A549 (cell line): ENCODE data around the gene LUZP2. TPM values are rescaled to one million over a fixed set of nuclear protein-coding genes. Genes with fewer than 3 reads are reported as not detected.

ENCODE experiments used
- ATAC-seq, 2 experiments: fragments of 200-7000 bp in 1 of 2; fragments of >200 bp in 1 of 2; cut with Nextera tagmentation in 1 of 2; cut with Tn5 transposase in 1 of 2; 3 replicates each; pipeline versions ENCODE4 v1.8.0 to v1.9.1; 2018 to 2020; ENCODE audit warnings: mild to moderate bottlenecking in 1 of 2, moderate library complexity in 1 of 2
- CTCF ChIA-PET: fragments of 300-600 bp; sonication (Branson Sonifier 250); formaldehyde crosslinking; extraction: SDS; loops from one replicate; lab custom pipeline; 2021; ENCODE audit warnings: antibody characterized with exemption, inconsistent platforms; lab: Yijun Ruan, JAX
- POLR2A ChIA-PET: fragments of 350-600 bp; formaldehyde crosslinking; extraction: SDS; loops from one replicate; lab custom pipeline; 2021; ENCODE audit warnings: antibody characterized with exemption, inconsistent platforms; lab: Yijun Ruan, JAX
- DNase-seq, 2 experiments: peaks; one replicate each; pipeline versions ENCODE4 v3.0.0 to v3.0.0-alpha.2; 2011 to 2016; ENCODE audit warnings: low read depth in 1 of 2, low spot score in 1 of 2
- FAIRE-seq: peaks from 2 replicates; lab custom pipeline; 2011; peaks lifted over from hg19 to GRCh38; lab: Jason Lieb, UNC
- H3K27ac ChIP-seq, 2 experiments: fragments of >200 bp; sonication (Bioruptor Twin); formaldehyde crosslinking; 3 replicates each; pipeline ENCODE4 v1.5.1; 2016 to 2017
- H3K4me1 ChIP-seq: fragments of >200 bp; sonication (Bioruptor Twin); formaldehyde crosslinking; 3 replicates; pipeline ENCODE4 v1.6.1; 2016
- H3K4me2 ChIP-seq: fragments of >200 bp; sonication (Bioruptor Twin); formaldehyde crosslinking; 3 replicates; pipeline ENCODE4 v1.6.1; 2016
- H3K4me3 ChIP-seq: fragments of >200 bp; sonication (Bioruptor Twin); formaldehyde crosslinking; 3 replicates; pipeline ENCODE4 v1.5.1; 2016
- H3K9me3 ChIP-seq: fragments of >200 bp; sonication (Bioruptor Twin); formaldehyde crosslinking; 3 replicates; pipeline ENCODE4 v1.6.1; 2016
- CEBPB ChIP-seq, 2 experiments: fragments of >200 bp in 1 of 2; sonication (Bioruptor Twin) in 1 of 2; formaldehyde crosslinking in 1 of 2; IDR thresholded peaks; 2 replicates each; pipeline ENCODE4 v1.6.1; 2012 to 2016
- EHF ChIP-seq: fragments of 250-450 bp; sonication (Bioruptor Pico); IDR thresholded peaks from 2 replicates; pipeline ENCODE4 v1.5.0; 2020; ENCODE audit warnings: mild to moderate bottlenecking
- EP300 ChIP-seq, 2 experiments: fragments of >200 bp; sonication (Bioruptor Twin); formaldehyde crosslinking; IDR thresholded peaks; 2 replicates in 1 of 2; 3 replicates in 1 of 2; pipeline ENCODE4 v1.6.1; 2016 to 2017
- FOXS1 ChIP-seq: fragments of 250-450 bp; sonication (Bioruptor Pico); IDR thresholded peaks from 2 replicates; pipeline ENCODE4 v1.5.0; 2020; ENCODE audit warnings: mild to moderate bottlenecking, moderate library complexity
- GATA3 ChIP-seq: IDR thresholded peaks from 2 replicates; pipeline ENCODE4 v1.6.1; 2012; ENCODE audit warnings: borderline replicate concordance
- HEYL ChIP-seq: fragments of 250-450 bp; sonication (Bioruptor Pico); IDR thresholded peaks from 2 replicates; pipeline ENCODE4 v1.8.0; 2021; ENCODE audit warnings: mild to moderate bottlenecking, moderate library complexity
- HOXA7 ChIP-seq: fragments of 250-450 bp; sonication (Bioruptor Pico); IDR thresholded peaks from 2 replicates; pipeline ENCODE4 v1.5.0; 2020; ENCODE audit warnings: mild to moderate bottlenecking, moderate library complexity
- KDM5A ChIP-seq: fragments of 200-600 bp; sonication (generic); IDR thresholded peaks from 2 replicates; pipeline ENCODE4 v1.6.1; 2016; ENCODE audit warnings: antibody characterized with exemption, mild to moderate bottlenecking
- MAFK ChIP-seq: fragments of 450-650 bp; IDR thresholded peaks from 2 replicates; pipeline ENCODE4 v1.6.1; 2014; ENCODE audit not compliant: partially characterized antibody
- PBX3 ChIP-seq: IDR thresholded peaks from 2 replicates; pipeline ENCODE4 v1.6.1; 2012
- PHF8 ChIP-seq: fragments of 200-600 bp; sonication (generic); IDR thresholded peaks from 2 replicates; pipeline ENCODE4 v1.6.1; 2016; ENCODE audit warnings: low read depth, mild to moderate bottlenecking, antibody characterized with exemption, moderate library complexity, borderline replicate concordance
- POLR2A ChIP-seq: IDR thresholded peaks from 2 replicates; pipeline ENCODE4 v1.6.1; 2012; ENCODE audit warnings: mild to moderate bottlenecking, low read length
- POLR2AphosphoS2 ChIP-seq: conservative IDR thresholded peaks from 2 replicates; pipeline ENCODE4 v1.6.1; 2012; ENCODE audit warnings: low read length, improper control_type of control experiment, inconsistent platforms
- RARB ChIP-seq: fragments of 250-450 bp; sonication (Bioruptor Pico); IDR thresholded peaks from 2 replicates; pipeline ENCODE4 v1.8.0; 2021; ENCODE audit warnings: mild to moderate bottlenecking, moderate library complexity
- RFX5 ChIP-seq: fragments of 450-650 bp; IDR thresholded peaks from 2 replicates; pipeline ENCODE4 v1.7.1; 2014; ENCODE audit warnings: antibody characterized with exemption, mild to moderate bottlenecking, moderate library complexity
- SMC3 ChIP-seq: fragments of >200 bp; sonication (Bioruptor Twin); formaldehyde crosslinking; IDR thresholded peaks from 3 replicates; pipeline ENCODE4 v1.6.1; 2018; ENCODE audit warnings: inconsistent platforms
- SREBF2 ChIP-seq: fragments of 450-650 bp; IDR thresholded peaks from 2 replicates; pipeline ENCODE4 v1.6.1; 2014; ENCODE audit warnings: mild to moderate bottlenecking, moderate library complexity
- TP53 ChIP-seq: fragments of 250-450 bp; sonication (Bioruptor Pico); IDR thresholded peaks from 2 replicates; pipeline ENCODE4 v1.5.0; 2021; ENCODE audit warnings: mild to moderate bottlenecking, moderate library complexity
- ZFP36 ChIP-seq: fragments of 450-650 bp; IDR thresholded peaks from 2 replicates; pipeline ENCODE4 v1.6.1; 2014; ENCODE audit warnings: borderline replicate concordance; ENCODE audit not compliant: partially characterized antibody
- ZNF302 ChIP-seq: fragments of 250-450 bp; sonication (Bioruptor Pico); IDR thresholded peaks from 2 replicates; pipeline ENCODE4 v1.9.0; 2021; ENCODE audit warnings: inconsistent platforms, mild to moderate bottlenecking, moderate library complexity
- WGBS: methylation state at CpG from one replicate; pipeline ENCODE4 v1.1.6; 2017; ENCODE audit errors: missing lambda C conversion rate; 5-methylcytosine and 5-hydroxymethylcytosine counted together
- polyA plus RNA-seq, 4 experiments: library from polyadenylated mRNA; depleted of rRNA in 3 of 4; stranded (reverse); fragments of >200 nt; fragmentation: RNase III in 1 of 4; extraction: RNeasy Plus Mini Kit Qiagen cat#74134 plus additional on column Dnase treatment in 1 of 4; gene quantifications; 2 replicates in 3 of 4; 3 replicates in 1 of 4; pipeline ENCODE4 v1.2.3, GENCODE V29; 2011 to 2017
- TF ChIP-seq, protein P1 (sequence below): fragments of 450-650 bp; IDR thresholded peaks from 2 replicates; pipeline ENCODE4 v1.6.1; 2014; ENCODE audit warnings: antibody characterized with exemption
- TF ChIP-seq, protein P2 (sequence below): fragments of >200 bp; sonication (Bioruptor Twin); formaldehyde crosslinking; IDR thresholded peaks from 3 replicates; pipeline ENCODE4 v1.5.1; 2016
- TF ChIP-seq, protein P3 (sequence below): fragments of 250-450 bp; sonication (Bioruptor Pico); IDR thresholded peaks from 2 replicates; pipeline ENCODE4 v1.5.0; 2021; ENCODE audit warnings: mild to moderate bottlenecking, moderate library complexity, borderline replicate concordance

The LUZP2 gene
- polyA plus RNA-seq, 2 of the 4 experiments (the other 2 are of a cell fraction) = not detected

- WGBS = 3% methylated on average over 1 of the region's 1 CpG
- DNase-seq = no peak
These were observed 186.7 kb downstream of the LUZP2 start for GRCh38 chr11:24683583-24683982.

GRCh38 chr11:24685821-24686220, 189.0 kb downstream of the LUZP2 start:
- H3K4me3 ChIP-seq = no peak overlapping the region
- CTCF ChIA-PET = no interaction called here
- H3K27ac ChIP-seq = no peak overlapping the region
- H3K9me3 ChIP-seq = no peaks in the 10 kb centered on the region
- no peak for FAIRE-seq
- POLR2A ChIA-PET = no interaction called here
- H3K4me1 ChIP-seq = no peaks in the 10 kb centered on the region
- DNase-seq = no peak
- no peak for ATAC-seq
- no peak for TF ChIP-seq POLR2A
- TF ChIP-seq, protein P1, sequence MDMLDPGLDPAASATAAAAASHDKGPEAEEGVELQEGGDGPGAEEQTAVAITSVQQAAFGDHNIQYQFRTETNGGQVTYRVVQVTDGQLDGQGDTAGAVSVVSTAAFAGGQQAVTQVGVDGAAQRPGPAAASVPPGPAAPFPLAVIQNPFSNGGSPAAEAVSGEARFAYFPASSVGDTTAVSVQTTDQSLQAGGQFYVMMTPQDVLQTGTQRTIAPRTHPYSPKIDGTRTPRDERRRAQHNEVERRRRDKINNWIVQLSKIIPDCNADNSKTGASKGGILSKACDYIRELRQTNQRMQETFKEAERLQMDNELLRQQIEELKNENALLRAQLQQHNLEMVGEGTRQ = no peak
- TF ChIP-seq TP53 (CRISPR knock-in tag) = no peak
- TF ChIP-seq EP300 (IDR thresholded peaks at IDR 0.05) = no peak
- TF ChIP-seq, all 56 proteins: peak for 0
- 0% methylated on average over 1 of the region's 1 CpG for WGBS
- H3K4me2 ChIP-seq = no peak overlapping the region

More at GRCh38 chr11:24683583-24683982, 186.7 kb downstream of the LUZP2 start:
- Histone ChIP-seq H3K27ac (no peak overlapping the region), H3K4me3 (no peak overlapping the region), H3K9me3 (no peaks in the 10 kb centered on the region), H3K4me1 (no peaks in the 10 kb centered on the region)
- ATAC-seq = no peak
- CTCF ChIA-PET = no interaction called here
- TF ChIP-seq ZNF302 (CRISPR knock-in tag) (no peak), PBX3 (no peak)
- TF ChIP-seq, protein P2, sequence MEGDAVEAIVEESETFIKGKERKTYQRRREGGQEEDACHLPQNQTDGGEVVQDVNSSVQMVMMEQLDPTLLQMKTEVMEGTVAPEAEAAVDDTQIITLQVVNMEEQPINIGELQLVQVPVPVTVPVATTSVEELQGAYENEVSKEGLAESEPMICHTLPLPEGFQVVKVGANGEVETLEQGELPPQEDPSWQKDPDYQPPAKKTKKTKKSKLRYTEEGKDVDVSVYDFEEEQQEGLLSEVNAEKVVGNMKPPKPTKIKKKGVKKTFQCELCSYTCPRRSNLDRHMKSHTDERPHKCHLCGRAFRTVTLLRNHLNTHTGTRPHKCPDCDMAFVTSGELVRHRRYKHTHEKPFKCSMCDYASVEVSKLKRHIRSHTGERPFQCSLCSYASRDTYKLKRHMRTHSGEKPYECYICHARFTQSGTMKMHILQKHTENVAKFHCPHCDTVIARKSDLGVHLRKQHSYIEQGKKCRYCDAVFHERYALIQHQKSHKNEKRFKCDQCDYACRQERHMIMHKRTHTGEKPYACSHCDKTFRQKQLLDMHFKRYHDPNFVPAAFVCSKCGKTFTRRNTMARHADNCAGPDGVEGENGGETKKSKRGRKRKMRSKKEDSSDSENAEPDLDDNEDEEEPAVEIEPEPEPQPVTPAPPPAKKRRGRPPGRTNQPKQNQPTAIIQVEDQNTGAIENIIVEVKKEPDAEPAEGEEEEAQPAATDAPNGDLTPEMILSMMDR = no peak
- TF ChIP-seq, protein P3, sequence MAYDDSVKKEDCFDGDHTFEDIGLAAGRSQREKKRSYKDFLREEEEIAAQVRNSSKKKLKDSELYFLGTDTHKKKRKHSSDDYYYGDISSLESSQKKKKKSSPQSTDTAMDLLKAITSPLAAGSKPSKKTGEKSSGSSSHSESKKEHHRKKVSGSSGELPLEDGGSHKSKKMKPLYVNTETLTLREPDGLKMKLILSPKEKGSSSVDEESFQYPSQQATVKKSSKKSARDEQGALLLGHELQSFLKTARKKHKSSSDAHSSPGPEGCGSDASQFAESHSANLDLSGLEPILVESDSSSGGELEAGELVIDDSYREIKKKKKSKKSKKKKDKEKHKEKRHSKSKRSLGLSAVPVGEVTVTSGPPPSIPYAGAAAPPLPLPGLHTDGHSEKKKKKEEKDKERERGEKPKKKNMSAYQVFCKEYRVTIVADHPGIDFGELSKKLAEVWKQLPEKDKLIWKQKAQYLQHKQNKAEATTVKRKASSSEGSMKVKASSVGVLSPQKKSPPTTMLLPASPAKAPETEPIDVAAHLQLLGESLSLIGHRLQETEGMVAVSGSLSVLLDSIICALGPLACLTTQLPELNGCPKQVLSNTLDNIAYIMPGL (CRISPR knock-in tag) = no peak
- TF ChIP-seq, all 56 proteins: peak for 0
- no peak for FAIRE-seq
- POLR2A ChIA-PET = no interaction called here
- no peak overlapping the region for H3K4me2 ChIP-seq

GRCh38 chr11:24687531-24688147, 190.8 kb downstream of the LUZP2 start:
- POLR2A ChIA-PET = no interaction called here
- 5% methylated on average over 3 of the region's 3 CpGs for WGBS
- H3K4me2 ChIP-seq = no peak overlapping the region
- DNase-seq (no peak), FAIRE-seq (no peak)
- H3K4me1 ChIP-seq = no peaks in the 10 kb centered on the region
- no peaks in the 10 kb centered on the region for H3K9me3 ChIP-seq
- TF ChIP-seq HOXA7 (CRISPR knock-in tag) = no peak
- no peak for TF ChIP-seq ZFP36
- TF ChIP-seq MAFK = no peak
- TF ChIP-seq SREBF2 = no peak
- no peak for TF ChIP-seq HEYL (CRISPR knock-in tag)
- no peak for TF ChIP-seq TP53 (CRISPR knock-in tag)
- no peak for TF ChIP-seq POLR2A
- no peak for TF ChIP-seq CEBPB (IDR thresholded peaks at IDR 0.05)
- TF ChIP-seq RFX5 = no peak
- no peak for TF ChIP-seq KDM5A
- no peak for TF ChIP-seq PHF8
- no peak for TF ChIP-seq FOXS1 (CRISPR knock-in tag)
- TF ChIP-seq SMC3 = no peak
- TF ChIP-seq POLR2AphosphoS2 = no peak
- TF ChIP-seq GATA3 = no peak
- TF ChIP-seq RARB = no peak
- TF ChIP-seq EHF (CRISPR knock-in tag) = no peak
- TF ChIP-seq, all 56 proteins: peak for 0
- ATAC-seq = no peak
- Histone ChIP-seq H3K4me3 (no peak overlapping the region), H3K27ac (no peak overlapping the region)
- CTCF ChIA-PET = no interaction called here
